Central memory CD4-positive, alpha-beta T cell (primary cell): Measurements from ENCODE around the gene CHSY1.

ENCODE experiments used
- DNase-seq: peaks from one replicate; pipeline ENCODE4 v3.0.0; 2022

CHSY1 gene

DNA sequence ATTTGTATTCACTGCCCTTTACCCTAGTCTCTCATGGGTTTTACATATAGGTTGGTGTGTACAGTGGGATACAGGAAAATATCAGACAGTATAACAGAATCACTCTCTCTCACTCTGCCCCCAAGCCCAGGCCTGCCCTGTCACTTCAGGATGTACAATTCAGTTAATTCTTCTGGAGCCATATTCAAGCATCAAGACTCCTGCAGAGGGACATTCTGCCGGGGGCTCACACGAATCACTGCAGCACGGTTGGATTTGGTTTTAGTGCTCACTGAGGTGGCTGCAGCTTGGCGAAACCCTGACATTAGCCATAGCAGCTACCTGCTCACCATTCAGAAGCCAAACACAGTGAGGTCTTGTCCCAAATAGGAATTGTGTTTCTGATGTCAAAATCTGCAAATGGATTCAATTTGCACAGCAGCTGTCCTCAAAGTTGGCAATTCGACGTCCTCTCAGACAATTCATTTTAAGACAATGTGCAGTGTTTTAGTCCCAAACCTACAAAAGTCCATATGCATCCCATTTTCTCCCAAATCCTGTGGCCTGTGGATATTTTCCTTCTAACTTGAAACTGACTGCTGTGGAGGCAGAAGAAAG, 82.9 kb downstream of the CHSY1 start:
- DNase-seq: no peak

DNA sequence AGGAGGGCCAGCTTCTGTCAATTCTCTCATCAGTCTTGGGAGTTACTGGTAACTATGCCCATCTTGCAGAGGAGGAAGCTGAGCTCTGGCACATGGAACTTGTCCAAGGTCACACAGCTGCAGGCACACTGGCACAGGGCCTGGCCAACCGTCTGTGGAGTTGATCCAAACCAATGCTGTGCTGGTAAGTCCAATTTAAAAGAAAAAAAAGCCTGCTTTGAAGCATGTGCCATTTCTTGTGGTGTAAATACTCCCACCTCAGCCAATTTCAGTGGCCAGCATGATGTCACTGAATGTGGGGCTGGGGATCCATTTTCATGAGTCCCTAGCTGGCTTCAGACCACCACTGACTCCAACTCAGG, 83.4 kb downstream of the CHSY1 start:
- no peak for DNase-seq

DNA sequence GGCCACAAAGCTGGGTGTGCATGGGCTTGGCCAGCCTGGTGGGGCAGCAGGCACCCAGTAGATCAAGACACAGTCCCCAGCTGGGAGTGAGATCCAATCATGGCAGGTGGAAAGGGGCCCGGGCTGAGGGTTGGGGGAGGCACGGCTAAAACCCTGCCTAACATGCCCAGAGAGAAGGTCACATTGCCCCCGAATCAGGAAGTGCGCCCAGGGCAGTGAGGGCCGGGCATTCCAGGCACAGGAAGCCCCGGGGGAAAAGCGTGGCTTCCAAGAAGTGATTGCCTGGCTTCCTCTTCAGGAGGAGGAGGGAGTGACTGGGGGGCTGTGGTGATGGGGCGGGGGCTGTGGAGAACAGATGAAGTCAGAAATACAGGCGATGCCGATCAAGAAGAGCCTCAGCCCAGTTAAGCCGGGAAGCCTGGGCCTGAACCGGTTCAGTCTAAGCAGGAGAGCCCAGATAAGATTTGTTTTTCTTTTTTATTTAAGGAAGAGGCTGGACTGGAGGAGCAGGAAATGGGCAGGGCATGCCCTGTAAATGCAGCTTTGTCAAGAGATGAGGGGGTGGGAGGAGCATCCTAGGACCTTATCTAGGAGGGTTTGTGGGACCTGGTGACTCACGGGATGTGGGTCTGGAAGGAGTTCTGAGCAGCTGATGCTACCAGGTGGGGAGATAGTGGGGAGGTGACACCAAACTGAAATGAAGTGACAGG, 83.9 kb downstream of the CHSY1 start:
- peak; percentile 32 for DNase-seq

DNA sequence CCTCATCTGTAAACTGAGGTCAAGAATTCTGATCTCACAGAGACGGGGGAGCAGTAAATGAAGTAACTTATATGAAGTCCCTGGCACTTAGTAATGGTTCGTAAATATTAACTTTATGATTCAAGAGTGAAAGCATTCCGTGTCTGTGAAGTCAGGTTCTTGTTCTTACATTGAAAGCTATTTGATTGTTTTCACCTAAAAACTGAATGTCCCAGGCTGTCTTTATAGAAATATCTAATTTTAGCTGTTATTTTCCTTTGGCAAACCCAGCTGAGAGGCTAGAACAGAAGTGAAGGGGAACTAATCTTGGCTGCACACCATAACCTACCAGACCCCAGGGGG, 84.5 kb downstream of the CHSY1 start:
- no peak for DNase-seq

DNA sequence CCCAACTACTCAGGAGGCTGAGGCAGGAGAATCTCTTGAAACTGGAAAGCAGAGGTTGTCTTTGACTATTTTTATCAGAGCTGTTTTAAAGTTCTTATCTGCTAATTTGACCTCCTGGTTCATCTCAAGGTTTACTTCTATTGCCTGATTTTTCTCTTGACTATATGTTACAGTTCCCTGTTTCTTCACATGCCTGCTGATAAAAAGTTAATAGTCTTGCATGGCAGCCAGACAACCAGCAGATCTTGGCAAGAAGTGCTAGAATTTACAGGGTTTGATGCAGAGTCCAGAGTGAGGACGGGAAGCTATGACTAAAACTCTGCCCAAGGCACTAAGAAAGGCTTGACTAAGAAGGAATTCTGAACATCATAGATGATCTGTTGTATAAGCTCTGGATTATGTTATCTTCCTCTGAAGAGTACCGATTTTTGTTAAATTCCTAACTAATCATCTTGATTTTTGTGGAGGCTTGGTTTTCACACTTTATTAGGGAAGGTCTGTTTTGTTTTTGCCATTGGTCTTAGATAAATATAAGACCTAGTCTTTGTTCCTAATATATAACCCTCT, 85.9 kb downstream of the CHSY1 start:
- no peak for DNase-seq

DNA sequence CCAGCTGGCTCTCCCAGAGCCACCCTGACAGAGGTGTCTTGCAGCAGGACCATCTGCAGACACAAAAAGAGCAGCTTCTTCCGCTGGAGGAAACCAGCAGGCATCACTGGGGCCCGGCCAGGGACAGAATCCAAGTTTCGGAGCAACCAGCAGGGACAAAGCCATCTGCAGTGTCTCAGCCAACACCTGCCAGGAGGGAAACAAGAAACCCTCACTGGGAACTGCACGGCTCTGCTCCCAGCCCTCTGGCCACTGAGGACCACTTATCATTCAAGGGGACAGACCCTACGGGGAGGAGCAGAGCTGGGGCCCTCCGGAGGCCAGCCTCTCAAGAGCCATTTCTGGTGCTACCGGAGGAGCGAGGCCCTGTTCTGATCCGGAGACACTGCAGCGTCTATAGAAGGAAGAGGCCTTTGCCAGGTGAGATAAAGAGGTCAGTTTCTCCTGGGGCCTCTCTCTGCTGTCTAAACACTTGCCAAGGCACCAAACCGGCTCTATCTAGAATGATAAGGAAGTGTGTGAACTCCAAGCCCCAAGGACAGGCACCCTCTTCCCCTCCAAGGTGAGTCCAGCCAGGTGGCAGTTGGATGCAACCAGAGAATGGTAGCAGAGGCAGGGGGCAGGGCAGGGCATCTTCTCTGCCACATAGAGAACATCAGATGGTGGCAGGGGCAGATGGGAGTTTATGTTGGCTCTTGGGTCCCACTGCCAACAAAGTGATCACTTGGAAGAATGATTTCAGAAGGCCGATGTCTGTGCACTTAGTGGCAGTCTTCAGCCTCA, 89.0 kb downstream of the CHSY1 start:
- no peak for DNase-seq

DNA sequence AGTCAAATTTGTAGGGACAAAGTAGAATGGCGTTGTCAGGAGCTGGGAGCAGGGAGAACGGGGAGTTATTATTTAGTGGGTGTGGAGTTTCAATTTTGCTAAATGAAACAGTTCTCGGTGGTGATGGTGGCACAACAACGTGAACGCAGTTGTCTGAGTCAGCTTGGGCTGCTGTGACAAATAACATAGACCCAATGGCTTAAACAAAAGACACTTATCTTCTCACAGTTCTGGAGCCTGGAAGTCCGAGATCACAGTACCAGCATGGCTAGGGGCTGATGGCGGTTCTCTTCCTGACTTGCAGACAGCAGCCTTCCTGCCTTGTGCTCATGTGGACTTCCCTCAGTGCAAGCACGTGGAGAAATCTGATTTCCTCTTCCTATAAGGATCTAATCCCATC, 90.2 kb downstream of the CHSY1 start:
- DNase-seq: no peak

DNA sequence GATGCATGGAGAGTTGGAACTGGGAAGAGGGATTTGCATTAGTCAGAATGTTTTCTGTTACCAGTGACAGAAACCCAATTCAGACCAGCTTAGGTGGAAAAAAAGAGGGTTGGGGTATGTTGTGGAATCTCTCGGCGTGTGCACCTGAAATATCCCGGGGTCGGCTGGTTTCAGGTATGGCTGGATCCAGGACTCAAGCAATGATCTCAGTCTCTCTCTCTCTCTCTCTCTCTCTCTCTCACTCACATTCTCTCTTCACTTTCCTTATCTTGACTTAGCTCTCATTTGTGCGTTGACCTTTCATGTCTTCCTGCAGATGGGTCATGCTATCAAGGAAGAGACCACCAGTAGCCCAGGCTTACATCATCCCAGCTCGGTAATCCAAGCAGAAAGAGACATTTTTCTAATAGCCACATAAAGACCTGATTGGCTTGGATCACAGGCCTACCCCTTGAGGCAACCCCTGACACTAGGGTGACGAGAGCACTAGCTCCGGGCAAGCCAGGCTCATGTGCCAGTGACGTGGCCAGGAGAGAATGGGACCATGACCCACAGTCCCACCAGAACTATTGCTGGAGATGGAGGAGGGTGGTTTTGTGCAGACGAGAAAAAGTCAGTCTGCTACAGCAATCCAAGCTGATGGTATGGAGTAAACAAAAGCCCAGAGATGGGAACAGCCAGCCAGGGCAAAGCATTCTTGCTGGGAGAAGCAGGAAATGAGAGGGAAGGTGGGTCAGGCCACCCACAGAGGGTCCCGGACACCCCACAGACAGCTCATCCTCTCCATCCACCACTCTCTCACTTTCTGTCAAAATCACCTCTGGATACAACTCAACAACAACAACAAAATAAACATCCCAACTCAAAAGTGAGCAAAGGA, 91.7 kb downstream of the CHSY1 start:
- no peak for DNase-seq

DNA sequence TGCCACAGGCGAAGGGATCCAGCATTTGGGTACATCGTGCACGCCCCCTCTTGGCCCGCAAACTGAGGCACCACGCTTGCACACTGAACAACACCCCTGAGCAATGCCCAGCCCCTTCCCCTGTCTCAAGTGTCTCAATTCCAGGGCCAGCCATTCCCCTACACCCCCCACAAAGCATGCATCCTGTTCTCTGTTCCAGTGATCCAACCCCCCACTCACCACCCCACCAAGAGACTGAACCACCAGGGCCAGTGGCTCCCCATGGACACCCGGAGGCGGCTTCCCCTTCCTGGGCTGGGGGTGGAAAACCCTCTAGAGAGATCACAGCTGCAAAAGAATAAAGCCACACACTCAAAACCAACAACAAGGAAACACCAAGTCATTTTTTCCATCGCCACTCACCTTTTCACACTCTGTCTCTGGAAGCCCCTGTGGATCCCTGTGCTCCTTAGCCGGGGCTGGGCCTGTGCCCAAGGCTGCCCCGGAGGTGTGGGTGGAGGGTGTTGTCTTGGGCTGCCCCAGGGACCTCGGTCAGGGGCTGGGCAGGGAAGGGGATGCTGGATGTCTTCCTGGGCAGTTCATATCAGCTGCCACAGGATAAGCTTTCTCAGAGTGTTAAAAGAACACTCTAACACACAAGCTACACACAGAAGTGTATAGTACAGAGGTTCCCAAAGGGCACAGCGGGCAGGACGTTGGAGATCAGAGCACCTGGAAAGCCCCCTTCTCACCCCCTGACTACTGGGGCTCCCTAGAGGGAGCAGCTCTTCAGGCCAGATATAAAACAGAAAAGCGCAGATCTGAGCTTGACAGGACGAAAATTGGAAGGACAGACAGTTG, 92.5 kb downstream of the CHSY1 start:
- DNase-seq: no peak

DNA sequence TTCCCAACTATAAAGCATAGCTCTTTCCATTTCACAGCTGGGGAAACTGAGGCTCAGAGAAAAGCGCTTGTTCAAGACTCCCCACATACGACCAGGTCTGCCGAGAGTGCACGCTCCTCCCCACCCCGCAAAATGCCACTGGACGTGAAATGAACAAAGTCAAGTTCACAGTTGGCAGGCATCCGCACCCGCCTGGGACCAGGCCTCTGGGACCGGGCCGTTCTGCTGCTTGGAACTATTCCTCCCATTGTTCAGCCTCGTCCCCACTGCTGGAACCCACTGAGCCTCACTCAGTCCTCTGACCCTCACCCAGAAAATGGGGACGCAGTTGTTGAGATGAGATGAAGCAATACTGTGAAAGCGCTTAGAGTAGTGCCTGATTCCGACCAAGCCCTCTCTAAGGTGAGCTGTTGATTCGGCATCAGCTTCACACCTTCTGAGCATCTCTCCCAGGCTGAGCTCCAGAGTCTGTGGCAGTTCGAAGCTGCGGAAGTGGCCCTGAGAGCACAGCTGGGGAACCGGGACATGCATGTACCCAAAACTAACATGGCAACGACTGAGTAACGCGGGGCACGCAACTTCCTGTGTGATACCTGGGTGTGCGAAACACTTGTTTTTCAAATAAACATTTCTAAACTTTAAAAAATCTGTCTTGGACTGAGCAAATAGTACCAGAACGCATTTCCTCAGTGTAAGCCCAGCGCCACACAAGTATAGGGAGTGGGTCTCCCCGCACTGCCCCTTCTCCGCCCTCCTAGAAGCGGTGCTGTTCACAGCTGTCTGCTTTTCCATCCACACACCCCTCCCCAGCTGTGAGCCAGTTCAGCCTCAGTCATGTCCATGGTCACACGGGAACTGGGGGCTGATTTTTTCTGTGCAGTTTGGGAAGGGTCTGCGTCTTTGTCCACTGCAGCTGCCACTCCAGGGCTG, 93.4 kb downstream of the CHSY1 start:
- no peak for DNase-seq

DNA sequence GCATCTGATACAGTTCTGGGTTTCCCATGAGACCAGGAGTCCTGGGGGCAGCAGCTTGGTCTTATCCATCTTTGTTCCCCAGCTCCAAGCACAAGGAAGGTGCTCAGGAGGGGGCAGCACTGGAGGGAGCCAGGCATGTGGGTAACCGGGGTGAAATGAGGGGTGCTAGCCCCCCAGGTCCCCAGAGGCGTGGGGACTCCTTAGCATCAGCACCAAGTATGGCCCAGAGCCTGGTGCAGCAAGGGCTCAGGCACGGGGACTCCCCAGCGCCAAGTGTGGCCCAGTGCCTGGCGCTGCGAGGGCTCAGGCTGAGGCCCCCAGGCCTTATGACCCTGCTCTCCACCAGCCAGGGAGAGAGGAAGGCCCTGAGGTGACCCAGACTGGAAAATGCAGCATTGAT, 94.1 kb downstream of the CHSY1 start:
- no peak for DNase-seq

DNA sequence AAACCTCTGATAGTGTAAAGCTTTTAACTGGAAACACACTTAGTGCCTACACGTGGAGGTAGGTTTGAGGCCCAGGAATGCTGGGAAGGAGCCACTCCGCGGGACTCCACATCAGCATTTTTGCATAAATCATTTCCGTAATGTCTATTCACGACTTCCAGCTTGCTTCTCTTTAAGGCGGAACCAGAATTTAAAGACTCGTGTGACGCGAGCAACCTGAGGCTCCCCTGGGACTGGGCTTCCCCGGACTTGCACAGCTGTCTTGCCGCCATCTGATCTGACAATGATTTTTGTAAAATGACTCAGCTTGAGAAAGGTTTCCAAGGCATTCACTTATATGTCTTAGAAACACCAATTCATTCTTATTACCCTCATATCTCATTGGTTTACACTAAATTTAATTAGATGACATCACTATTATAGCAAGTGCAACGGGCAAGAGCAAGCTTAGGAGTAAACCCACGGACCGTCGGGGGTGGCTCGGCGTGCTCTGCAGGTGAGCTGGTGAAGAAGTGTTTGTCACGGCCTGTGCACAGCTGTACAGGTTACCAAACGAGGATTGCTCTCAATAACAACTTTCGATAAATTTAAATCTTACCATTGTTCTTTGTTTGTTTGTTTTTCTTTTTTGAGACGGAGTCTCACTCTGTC, 95.2 kb downstream of the CHSY1 start:
- no peak for DNase-seq

DNA sequence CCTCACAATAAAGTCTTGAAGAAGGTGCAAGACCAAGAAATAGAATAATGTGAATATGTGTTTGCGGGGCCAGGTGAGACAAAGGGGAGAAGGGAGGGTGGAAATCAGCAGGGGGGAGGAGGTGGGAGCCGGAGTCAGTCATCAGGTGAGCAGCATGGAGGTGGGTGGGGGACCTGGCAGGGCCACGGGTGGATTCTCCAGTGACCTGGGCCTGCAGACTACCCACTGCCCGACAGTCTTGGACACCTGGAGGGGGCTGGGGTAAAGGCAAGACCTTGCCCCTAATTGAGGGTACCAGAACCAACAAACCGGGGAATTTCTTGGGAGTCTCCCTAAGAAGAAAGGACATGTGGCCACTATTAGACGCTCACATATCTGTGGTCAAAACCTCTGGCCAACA, 95.8 kb downstream of the CHSY1 start:
- no peak for DNase-seq

DNA sequence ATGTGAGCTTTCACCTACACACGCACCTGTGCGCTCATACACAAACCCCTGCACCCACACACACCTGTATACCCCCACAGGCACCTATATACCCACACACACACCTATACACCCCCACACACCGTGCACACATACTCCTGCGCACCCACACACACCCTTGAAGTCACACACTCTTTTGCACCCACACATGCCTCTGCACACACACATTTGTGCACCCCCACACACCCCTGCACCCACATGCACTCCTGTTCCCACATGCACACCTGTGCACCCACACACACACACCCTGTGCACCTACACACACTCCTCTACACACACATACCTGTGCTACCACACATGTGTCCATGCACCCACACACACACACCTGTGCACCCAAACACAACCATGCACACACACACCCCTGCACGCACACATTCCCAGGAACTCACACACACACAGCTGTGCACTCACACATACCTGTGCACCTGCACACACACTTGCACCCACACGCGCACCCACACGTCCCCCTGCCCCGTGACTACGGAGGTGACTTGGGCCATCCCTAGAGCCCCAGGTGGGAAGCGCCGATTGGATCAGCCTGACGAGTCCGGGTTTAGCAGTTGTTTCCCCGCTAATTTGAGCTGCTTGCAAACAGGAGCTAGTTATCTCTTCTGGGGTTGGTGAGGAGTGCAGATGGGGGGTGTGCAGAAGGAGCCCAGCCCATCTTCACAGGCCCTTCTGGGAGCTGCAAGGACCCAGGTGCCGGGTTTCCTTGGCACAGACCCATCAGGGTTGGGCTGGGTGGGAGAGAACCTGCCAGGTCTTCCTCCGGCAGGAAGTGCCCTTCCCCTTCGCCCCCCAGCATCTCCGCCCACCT, 97.8 kb downstream of the CHSY1 start:
- DNase-seq: no peak

DNA sequence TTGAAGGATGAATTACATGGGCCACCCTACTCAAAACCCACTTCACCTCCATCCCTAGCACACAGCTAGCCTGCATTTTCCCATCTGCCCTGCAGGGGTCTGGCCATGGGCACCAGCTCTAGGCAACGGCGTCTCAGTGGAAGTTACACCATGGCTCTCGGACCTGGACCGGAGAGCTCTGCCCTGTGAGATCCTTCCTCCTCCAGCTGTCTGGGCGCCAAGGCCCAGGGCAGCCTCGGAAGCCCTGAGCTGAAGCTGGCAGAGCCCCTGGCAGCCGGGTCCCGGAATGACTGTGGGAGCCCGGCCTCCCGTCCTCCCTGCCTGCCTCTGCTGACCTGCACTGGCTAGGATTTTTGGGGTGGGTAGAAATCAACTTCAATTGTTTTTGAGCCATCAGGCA, 98.9 kb downstream of the CHSY1 start:
- DNase-seq: no peak

DNA sequence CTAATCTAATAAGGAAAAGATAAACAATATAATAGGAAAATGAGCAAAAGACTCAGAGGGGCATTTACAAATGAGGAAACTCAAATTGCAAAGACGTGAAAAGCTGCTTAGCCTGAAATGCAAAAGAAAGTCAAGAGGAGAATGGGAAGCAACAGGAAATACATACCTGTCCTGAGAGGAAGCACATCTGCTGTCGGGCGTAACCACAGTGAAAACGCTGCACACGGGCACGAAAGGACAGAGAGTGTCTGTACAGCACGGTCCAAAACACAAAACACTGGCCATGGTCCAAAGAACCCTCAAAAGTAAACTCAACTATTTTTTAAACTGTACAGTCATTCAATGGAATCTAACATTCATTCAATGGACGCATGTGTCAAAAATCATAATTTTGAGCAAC, 100.6 kb downstream of the CHSY1 start:
- no peak for DNase-seq

DNA sequence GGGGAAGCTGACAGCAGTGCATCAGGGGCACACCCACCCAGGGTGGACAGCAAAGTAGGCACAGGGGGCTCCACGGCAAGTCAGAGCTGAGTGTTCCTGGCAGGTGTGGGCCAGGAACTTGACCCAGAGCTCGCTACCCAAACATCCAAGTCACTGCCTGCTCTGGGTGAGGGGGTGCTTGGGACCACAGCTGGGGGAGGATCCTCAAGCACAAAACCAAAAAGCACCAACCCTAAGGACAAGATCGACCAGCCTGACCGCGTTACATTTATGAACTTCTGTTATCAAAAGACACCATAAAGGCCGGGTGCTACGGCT, 101.2 kb downstream of the CHSY1 start:
- no peak for DNase-seq

DNA sequence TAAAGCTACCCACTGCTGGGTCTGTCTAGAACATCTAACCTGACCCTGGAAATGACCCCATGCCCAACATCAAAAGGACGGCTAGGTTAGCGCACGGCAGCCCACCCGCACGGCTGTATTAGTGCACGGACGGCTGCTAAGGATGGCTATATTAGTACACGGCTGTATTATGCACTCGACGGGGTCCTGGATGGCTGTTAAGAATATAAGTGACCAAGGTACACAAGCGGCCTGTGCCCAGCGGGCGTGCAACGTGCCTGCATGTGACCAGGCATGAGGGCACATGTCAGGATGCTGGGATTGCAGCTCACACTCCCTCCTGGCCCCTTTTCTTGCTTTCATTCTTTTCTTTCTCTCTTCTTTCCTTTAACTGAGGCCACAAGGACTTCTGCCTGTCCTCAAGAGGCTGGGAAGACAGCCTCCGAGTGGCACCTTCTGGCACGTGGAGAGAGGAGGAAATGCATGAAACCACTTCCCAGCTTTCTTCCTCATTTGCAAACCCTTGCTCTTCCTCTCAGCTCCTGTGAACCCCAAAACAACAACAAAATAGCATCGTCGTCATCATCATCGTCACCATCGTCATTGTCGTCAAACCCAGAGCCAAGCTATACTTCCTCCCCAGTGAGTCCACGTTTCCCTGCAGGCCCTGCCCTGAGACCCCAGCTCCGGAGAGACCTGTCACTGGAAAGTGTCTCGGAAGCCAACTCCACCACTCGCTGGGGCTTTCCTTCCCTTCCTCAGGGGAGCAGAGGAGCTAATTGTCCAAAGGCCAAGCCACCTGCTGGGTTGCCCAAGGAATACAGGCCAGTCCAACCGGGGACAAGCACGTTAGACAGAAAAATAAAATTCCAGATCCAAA, 101.8 kb downstream of the CHSY1 start:
- no peak for DNase-seq
